ENCODE measurements around the gene PRKAG2.

The PRKAG2 gene

DNA sequence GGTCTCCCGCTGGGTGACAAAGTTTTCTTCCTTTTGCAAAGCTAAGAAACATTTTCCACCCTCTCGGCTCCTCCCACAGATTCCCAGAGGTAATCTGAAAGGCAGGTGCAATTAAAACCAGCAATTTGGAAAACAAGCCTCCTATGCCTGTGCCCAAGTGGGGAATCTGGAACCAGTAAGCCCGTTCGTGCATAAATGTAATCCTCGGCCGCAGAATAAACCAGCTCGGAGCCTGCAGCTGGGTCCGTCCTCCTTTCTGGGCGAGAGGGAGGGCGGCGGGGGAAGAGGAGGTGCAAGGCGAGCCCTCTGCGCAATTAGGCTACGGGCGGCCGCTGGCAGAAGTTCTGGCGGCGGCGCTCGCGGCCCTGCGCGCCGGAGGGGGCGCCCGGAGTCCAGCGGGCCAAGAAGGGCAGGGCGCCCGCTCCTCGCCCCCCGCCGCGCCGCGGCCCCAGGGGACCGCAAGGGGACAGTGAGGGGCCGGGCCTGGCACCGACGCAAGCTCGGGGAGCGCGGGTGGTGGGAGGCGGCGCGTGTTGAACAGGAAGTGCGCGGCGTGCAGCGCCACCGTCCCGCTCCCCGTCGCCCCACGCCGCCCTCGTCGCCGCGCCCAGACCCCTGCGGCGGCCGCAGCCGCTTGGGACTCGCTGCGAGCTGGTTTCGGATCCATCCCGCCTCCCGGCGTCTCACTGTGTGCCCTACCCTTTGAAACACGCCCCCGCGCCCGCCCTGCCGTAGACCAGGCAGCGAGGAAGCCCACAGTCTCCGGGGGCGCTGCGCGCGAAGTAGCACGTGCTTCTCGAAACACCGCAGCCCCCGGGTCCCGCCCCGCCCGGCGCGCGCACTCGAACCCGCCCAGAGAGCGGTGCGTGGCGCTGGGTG lies at the start of gene PRKAG2:
PRKAG2 (minus strand) TSS at position 217 of the 879 bp plus-strand sequence. CDS start 495 bp downstream, outside the sequence.
- Histone ChIP-seq H3K9ac (ENCODE audit: low read length) (peak within 1 kb of the TSS; percentile 48), H3K27me3 (ENCODE audit: low read depth, low read length) (no peaks in the 10 kb centered on the region; the same call in 1 of the 2 replicates), H3K4me3 (ENCODE audit: low read length) (peak within 1 kb of the TSS; percentile 87), H3K79me2 (ENCODE audit: low read length) (no peaks in the 10 kb centered on the region), H3K9me3 (ENCODE audit: insufficient read depth, low read length) (no peaks in the 10 kb centered on the region), H3K27ac (ENCODE audit: low read length) (no peak within 1 kb of the TSS), H4K20me1 (ENCODE audit: insufficient read depth, low read length) (no peaks in the 10 kb centered on the region), H3K4me1 (ENCODE audit: low read length) (no peaks in the 10 kb centered on the region), H2AFZ (ENCODE audit: low read depth, low read length) (peak within 1 kb of the TSS; percentile 85; the same call in 1 of the 2 replicates), H3K36me3 (replicated peaks; ENCODE audit: low read depth, low read length) (no peaks in the 10 kb centered on the region), H3K4me2 (ENCODE audit: low read length) (peak within 1 kb of the TSS; percentile 89)
- no peak for TF ChIP-seq EZH2phosphoT487 (IDR thresholded peaks at IDR 0.05; ENCODE audit: low read depth)
- TF ChIP-seq CTCF (IDR thresholded peaks at IDR 0.05; ENCODE audit: low read depth, low read length) = no peak

GRCh38 chr7:151926336-151926712 lies 49.4 kb upstream of the PRKAG2 start:
- TF ChIP-seq EZH2phosphoT487 (IDR thresholded peaks at IDR 0.05; ENCODE audit: low read depth) (no peak), CTCF (IDR thresholded peaks at IDR 0.05; ENCODE audit: low read depth, low read length) (no peak)
- Histone ChIP-seq H3K4me2 (ENCODE audit: low read length) (peak overlapping the region; percentile 69), H2AFZ (ENCODE audit: low read depth, low read length) (peak overlapping the region; percentile 78), H3K4me1 (ENCODE audit: low read length) (peaks cover 46% of the 10 kb centered on the region), H3K9me3 (ENCODE audit: insufficient read depth, low read length) (no peaks in the 10 kb centered on the region), H3K4me3 (ENCODE audit: low read length) (peak overlapping the region; percentile 72), H3K79me2 (ENCODE audit: low read length) (no peaks in the 10 kb centered on the region), H3K9ac (ENCODE audit: low read length) (peak overlapping the region; percentile 70; the same call in 1 of the 2 replicates), H3K27ac (ENCODE audit: low read length) (peak overlapping the region; percentile 96), H4K20me1 (ENCODE audit: insufficient read depth, low read length) (no peaks in the 10 kb centered on the region), H3K36me3 (replicated peaks; ENCODE audit: low read depth, low read length) (no peaks in the 10 kb centered on the region), H3K27me3 (ENCODE audit: low read depth, low read length) (0 out of 2 replicates have a peak, but pooled peaks cover 7% of the 10 kb centered on the region)

GRCh38 chr7:151925446-151926335 lies 48.8 kb upstream of the PRKAG2 start:
- Histone ChIP-seq H3K79me2 (ENCODE audit: low read length) (no peaks in the 10 kb centered on the region), H3K4me2 (ENCODE audit: low read length) (peak overlapping the region; percentile 69), H3K27me3 (ENCODE audit: low read depth, low read length) (peaks cover 6% of the 10 kb centered on the region; the same call in 1 of the 2 replicates), H3K27ac (ENCODE audit: low read length) (peak overlapping the region; percentile 96), H3K36me3 (replicated peaks; ENCODE audit: low read depth, low read length) (no peaks in the 10 kb centered on the region), H2AFZ (ENCODE audit: low read depth, low read length) (peak overlapping the region; percentile 78), H4K20me1 (ENCODE audit: insufficient read depth, low read length) (no peaks in the 10 kb centered on the region), H3K9me3 (ENCODE audit: insufficient read depth, low read length) (no peaks in the 10 kb centered on the region), H3K9ac (ENCODE audit: low read length) (peak overlapping the region; percentile 70), H3K4me1 (ENCODE audit: low read length) (peaks cover 46% of the 10 kb centered on the region), H3K4me3 (ENCODE audit: low read length) (peak overlapping the region; percentile 72)
- TF ChIP-seq CTCF (IDR thresholded peaks at IDR 0.05; ENCODE audit: low read depth, low read length) (no peak), EZH2phosphoT487 (IDR thresholded peaks at IDR 0.05; ENCODE audit: low read depth) (no peak)
